SKM-1 (cell line): ENCODE results near the gene ZNF408.

Experiments used
- DNase-seq: peaks from one replicate; lab custom pipeline; 2025; ENCODE audit not compliant: unreplicated experiment; lab: John Stamatoyannopoulos, UW

ZNF408 gene

GRCh38 chr11:46675949-46676348 lies 24.9 kb upstream of the ZNF408 start:
- no peak for DNase-seq

- DNase-seq = peak; percentile 67
Observed at GRCh38 chr11:46676436-46677158, 24.2 kb upstream of the ZNF408 start.

- DNase-seq = no peak
Observed at GRCh38 chr11:46677169-46677568, 23.7 kb upstream of the ZNF408 start.

GRCh38 chr11:46677991-46678740 lies 22.7 kb upstream of the ZNF408 start:
- DNase-seq = no peak

- no peak for DNase-seq
Observed at GRCh38 chr11:46678741-46679130, 22.1 kb upstream of the ZNF408 start.

- no peak for DNase-seq
Observed at GRCh38 chr11:46679241-46680163, 21.3 kb upstream of the ZNF408 start.

GRCh38 chr11:46680164-46680760 lies 20.6 kb upstream of the ZNF408 start:
- no peak for DNase-seq

- DNase-seq = no peak
Observed at GRCh38 chr11:46680815-46681214, 20.0 kb upstream of the ZNF408 start.

- DNase-seq = no peak
Observed at GRCh38 chr11:46681814-46682213, 19.0 kb upstream of the ZNF408 start.

- no peak for DNase-seq
Observed at GRCh38 chr11:46682773-46683752, 17.8 kb upstream of the ZNF408 start.

- no peak for DNase-seq
Observed at GRCh38 chr11:46684367-46684766, 16.5 kb upstream of the ZNF408 start.

GRCh38 chr11:46686886-46687795 lies 13.7 kb upstream of the ZNF408 start:
- DNase-seq = no peak

- no peak for DNase-seq
Observed at GRCh38 chr11:46690702-46691101, 10.1 kb upstream of the ZNF408 start.

GRCh38 chr11:46692450-46692849 lies 8.4 kb upstream of the ZNF408 start:
- no peak for DNase-seq

GRCh38 chr11:46693597-46694012 lies 7.2 kb upstream of the ZNF408 start:
- DNase-seq = no peak

GRCh38 chr11:46694072-46694471 lies 6.8 kb upstream of the ZNF408 start:
- no peak for DNase-seq

- DNase-seq = no peak
Observed at GRCh38 chr11:46694607-46695006, 6.2 kb upstream of the ZNF408 start.

- DNase-seq = no peak
Observed at GRCh38 chr11:46695345-46696211, 5.3 kb upstream of the ZNF408 start.
